Testis (tissue), 3 donors: ENCODE measurements around the gene MAP2K2. TPM values are rescaled to one million over a fixed set of nuclear protein-coding genes. Genes with fewer than 3 reads are reported as not detected.
A peak's percentile ranks its signal among the peaks of the same experiment; 100 is the strongest.
"Not testable (repeated sequence)": the region's sequence is repeated elsewhere in the genome, so short reads cannot be mapped to it uniquely, and the experiment has no call there.

Experiments
- DNase-seq: peaks from one replicate; pipeline ENCODE4 v3.0.0-alpha.2; 2019
- H3K27ac ChIP-seq, 2 donors: fragments of 200-600 bp; sonication (generic); one replicate each; pipeline ENCODE4 v1.5.1; 2019
- H3K27me3 ChIP-seq: fragments of 200-600 bp; sonication (generic); one replicate; pipeline ENCODE4 v1.5.1; 2019
- H3K36me3 ChIP-seq: fragments of 200-600 bp; sonication (generic); one replicate; pipeline ENCODE4 v1.5.1; 2017; ENCODE audit warnings: low read depth; ENCODE audit errors: missing control alignments
- H3K4me1 ChIP-seq: fragments of 200-600 bp; sonication (generic); one replicate; pipeline ENCODE4 v1.5.1; 2019
- H3K4me3 ChIP-seq, 2 donors: fragments of 200-600 bp; sonication (generic); one replicate each; pipeline ENCODE4 v1.5.1; 2017 to 2019
- H3K9me3 ChIP-seq: fragments of 200-600 bp; sonication (generic); one replicate; pipeline ENCODE4 v1.5.1; 2017
- POLR2A ChIP-seq: fragments of 450-650 bp; IDR thresholded peaks from one replicate; pipeline ENCODE4 v1.6.1; 2017; ENCODE audit warnings: antibody characterized with exemption, mild to moderate bottlenecking, moderate library complexity
- WGBS, 2 donors: methylation state at CpG; one replicate each; pipeline ENCODE4 v1.1.5; 2018; 5-methylcytosine and 5-hydroxymethylcytosine counted together
- intact Hi-C: fragments of 100-400 bp; cut with DNase I; formaldehyde crosslinking; loops from one replicate; pipeline ENCODE4 v1.15.1; 2023; ENCODE audit warnings: low total_unique reads
- polyA plus RNA-seq: library from polyadenylated mRNA; stranded (reverse); fragments of 350-450 nt; fragmentation: Illumina TruSeq; extraction: RNeasy Lipid Tissue Mini Kit (QIAGEN cat#74804); gene quantifications from one replicate; pipeline ENCODE4 v1.2.3, GENCODE V29; 2014; ENCODE audit warnings: low read depth, low replicate concordance; ENCODE audit not compliant: insufficient read depth
- total RNA-seq, 2 donors: library from RNA; depleted of rRNA; stranded (reverse); fragments of >200 nt; gene quantifications; one replicate each; pipeline ENCODE4 v1.2.3, GENCODE V29; 2016
- TF ChIP-seq, protein P1 (sequence below), 3 experiments: fragments of 450-650 bp in 2 of 3; fragments of 200-600 bp in 1 of 3; sonication (generic) in 1 of 3; IDR thresholded peaks; one replicate each; pipeline ENCODE4 v1.5.1; 2016 to 2019; ENCODE audit warnings: antibody characterized with exemption in 3 of 3, mild to moderate bottlenecking in 2 of 3, moderate library complexity in 1 of 3

Gene MAP2K2
- total and polyA plus RNA-seq, 3 donors from 2014 or later = 181 to 241 (median 225) TPM

DNA sequence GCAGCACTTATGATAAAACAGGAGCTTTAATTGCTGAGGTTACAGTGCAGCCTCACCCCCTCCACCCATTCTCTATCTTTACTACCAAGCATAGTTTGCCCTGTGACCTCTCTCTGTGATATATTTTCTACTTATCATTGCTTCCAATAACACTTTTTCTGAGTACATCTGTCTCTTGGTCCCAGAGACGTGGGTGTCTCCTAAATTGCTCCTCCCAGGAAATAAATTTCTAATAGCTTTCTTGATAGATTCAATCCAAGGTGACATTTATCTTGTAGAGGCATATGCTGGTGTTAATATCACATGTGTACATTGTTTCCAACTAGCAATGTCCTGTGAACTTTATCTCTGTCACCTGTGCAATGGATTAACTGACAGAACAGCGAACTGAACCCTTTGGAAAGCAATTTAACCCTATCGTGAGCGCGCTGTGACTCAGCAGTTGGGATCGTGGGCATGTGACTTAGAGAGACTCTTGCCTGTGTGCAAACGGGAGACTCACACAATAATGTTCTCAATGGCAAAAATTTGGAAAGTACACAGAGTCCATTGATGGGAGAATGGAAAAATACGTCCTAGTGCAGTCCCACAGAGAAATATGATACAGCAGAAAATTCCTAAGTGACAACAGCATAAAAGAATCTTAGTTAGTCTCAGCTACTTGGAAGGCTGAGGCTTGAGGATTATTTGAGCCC lies 7.0 kb upstream of the MAP2K2 start:
- Histone ChIP-seq H3K4me1 (peaks cover 4% of the 10 kb centered on the region), H3K9me3 (no peaks in the 10 kb centered on the region), H3K27me3 (no peaks in the 10 kb centered on the region), H3K4me3 (no peak overlapping the region), H3K27ac (no peak overlapping the region), H3K36me3 (no peaks in the 10 kb centered on the region)
- no peak for DNase-seq
- intact Hi-C loops = no loop called here
- WGBS, 2 donors = 32 to 44% methylated on average over 8 of the region's 8 CpGs
- TF ChIP-seq, protein P1, sequence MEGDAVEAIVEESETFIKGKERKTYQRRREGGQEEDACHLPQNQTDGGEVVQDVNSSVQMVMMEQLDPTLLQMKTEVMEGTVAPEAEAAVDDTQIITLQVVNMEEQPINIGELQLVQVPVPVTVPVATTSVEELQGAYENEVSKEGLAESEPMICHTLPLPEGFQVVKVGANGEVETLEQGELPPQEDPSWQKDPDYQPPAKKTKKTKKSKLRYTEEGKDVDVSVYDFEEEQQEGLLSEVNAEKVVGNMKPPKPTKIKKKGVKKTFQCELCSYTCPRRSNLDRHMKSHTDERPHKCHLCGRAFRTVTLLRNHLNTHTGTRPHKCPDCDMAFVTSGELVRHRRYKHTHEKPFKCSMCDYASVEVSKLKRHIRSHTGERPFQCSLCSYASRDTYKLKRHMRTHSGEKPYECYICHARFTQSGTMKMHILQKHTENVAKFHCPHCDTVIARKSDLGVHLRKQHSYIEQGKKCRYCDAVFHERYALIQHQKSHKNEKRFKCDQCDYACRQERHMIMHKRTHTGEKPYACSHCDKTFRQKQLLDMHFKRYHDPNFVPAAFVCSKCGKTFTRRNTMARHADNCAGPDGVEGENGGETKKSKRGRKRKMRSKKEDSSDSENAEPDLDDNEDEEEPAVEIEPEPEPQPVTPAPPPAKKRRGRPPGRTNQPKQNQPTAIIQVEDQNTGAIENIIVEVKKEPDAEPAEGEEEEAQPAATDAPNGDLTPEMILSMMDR (IDR thresholded peaks at IDR 0.05) = no peak
- TF ChIP-seq POLR2A = no peak

- 92 to 95% methylated on average over 7 of the region's 7 CpGs for WGBS, 2 donors
- intact Hi-C loops, H3K4me1 ChIP-seq, H3K36me3 ChIP-seq, H3K9me3 ChIP-seq, H3K4me3 ChIP-seq, H3K27me3 ChIP-seq, DNase-seq, H3K27ac ChIP-seq: not testable (repeated sequence)
Measured at GRCh38 chr19:4129050-4129449, 5.1 kb upstream of the MAP2K2 start.

DNA sequence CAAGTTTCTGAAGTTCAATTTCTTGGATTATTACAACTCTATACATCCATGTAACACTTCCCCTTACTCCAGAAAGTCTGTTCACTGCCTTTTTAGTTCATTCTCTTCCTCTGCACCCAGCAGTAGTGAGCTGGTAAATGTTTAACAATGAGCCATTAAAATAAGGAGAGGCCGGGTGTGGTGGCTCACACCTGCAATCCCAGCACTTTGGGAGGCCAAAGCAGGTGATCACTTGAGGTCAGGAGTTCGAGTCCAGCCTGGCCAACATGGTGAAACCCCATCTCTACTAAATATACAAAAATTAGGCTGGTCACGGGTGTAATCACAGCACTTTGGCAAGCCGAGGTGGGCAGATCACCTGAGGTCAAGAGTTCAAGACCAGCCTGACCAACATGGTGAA lies 3.4 kb upstream of the MAP2K2 start:
- H3K4me1 ChIP-seq = peaks cover 13% of the 10 kb centered on the region
- DNase-seq, H3K27ac ChIP-seq, intact Hi-C loops, H3K27me3 ChIP-seq, H3K36me3 ChIP-seq, H3K4me3 ChIP-seq, H3K9me3 ChIP-seq: not testable (repeated sequence)
- 86 to 94% methylated on average over 4 of the region's 4 CpGs for WGBS, 2 donors

DNA sequence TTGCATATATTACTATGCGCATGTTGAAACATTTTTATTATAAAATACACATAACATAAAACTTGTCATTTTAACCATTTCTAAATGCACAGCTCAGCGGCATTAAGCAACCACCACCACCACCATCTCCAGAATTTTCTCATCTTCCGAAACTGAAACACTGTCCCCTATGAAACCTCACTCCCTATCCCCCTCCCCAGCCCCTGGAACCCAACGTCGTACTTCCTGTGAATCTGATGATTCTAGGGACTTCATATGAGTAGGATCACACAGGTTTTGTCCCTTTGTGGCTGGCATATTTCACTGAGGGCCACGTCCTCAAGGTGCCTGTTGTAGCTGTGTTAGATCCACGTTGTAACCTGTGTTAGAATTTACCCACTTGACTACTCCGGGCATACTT lies 716 bp upstream of the MAP2K2 start:
- Histone ChIP-seq H3K9me3 (no peaks in the 10 kb centered on the region), H3K4me3 (peak overlapping the region; percentile 75 to 78), H3K4me1 (peaks cover 10% of the 10 kb centered on the region), H3K27ac (peak overlapping the region in 1 of 2 donors; percentile 51), H3K27me3 (no peaks in the 10 kb centered on the region), H3K36me3 (no peaks in the 10 kb centered on the region)
- intact Hi-C loops = no loop called here
- TF ChIP-seq, protein P1 (IDR thresholded peaks at IDR 0.05) = no peak
- TF ChIP-seq POLR2A = no peak
- 24 to 44% methylated on average over 8 of the region's 8 CpGs for WGBS, 2 donors
- DNase-seq = no peak

DNA sequence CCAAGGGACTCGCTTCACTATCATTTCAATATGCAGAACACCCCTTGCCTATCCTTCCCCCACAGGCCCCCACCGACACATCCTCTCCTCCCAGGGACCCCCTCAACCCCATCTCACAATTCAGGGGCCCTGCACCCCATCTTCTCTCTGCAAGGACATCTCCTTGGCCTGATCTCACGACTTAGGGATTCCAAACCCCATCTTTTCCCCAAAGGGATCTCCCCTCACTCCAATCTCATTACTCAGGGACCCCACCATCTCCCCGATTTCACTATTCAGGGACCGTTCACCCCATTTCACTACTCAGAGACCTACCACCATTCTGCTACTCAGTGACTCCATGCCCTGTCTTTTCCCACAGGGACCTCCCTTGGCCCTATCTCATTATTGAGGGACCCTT lies 1.4 kb downstream of the MAP2K2 start:
- DNase-seq = no peak
- peaks cover 10% of the 10 kb centered on the region for H3K4me1 ChIP-seq
- no peak overlapping the region for H3K27ac ChIP-seq
- no peaks in the 10 kb centered on the region for H3K36me3 ChIP-seq
- intact Hi-C loops = no loop called here
- TF ChIP-seq POLR2A = no peak
- TF ChIP-seq, protein P1 (IDR thresholded peaks at IDR 0.05) = no peak
- H3K27me3 ChIP-seq = no peaks in the 10 kb centered on the region
- WGBS, 2 donors = 53 to 69% methylated on average over 4 of the region's 5 CpGs
- no peaks in the 10 kb centered on the region for H3K9me3 ChIP-seq
- no peak overlapping the region for H3K4me3 ChIP-seq

DNA sequence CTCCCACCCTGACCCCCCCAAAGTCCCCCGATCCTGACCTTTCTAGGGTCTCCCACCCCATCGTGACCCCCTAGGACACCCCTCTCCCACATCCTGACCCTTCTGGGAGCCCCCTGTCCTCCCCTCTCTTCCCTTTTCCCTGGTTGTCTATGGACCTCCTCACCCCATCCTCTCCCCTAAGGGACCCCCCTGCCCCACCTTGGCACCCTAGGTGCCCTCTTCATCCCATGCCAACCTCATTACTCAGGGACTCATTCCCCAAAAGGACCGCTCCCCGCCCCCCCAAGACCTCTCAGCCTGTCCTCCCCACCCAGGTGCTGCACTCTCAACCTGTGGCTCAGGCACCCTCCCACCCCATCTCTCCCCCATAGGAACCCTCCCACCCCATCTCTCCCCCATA lies 2.1 kb downstream of the MAP2K2 start:
- 95 to 98% methylated on average over 4 of the region's 4 CpGs for WGBS, 2 donors
- H3K4me3 ChIP-seq = no peak overlapping the region

More for the DNA sequence above, 2.1 kb downstream of the MAP2K2 start:
- Histone ChIP-seq H3K27me3 (no peaks in the 10 kb centered on the region), H3K27ac (no peak overlapping the region), H3K9me3 (no peaks in the 10 kb centered on the region), H3K36me3 (no peaks in the 10 kb centered on the region), H3K4me1 (peaks cover 10% of the 10 kb centered on the region)
- intact Hi-C loops = no loop called here
- DNase-seq = no peak
- TF ChIP-seq POLR2A = no peak
- TF ChIP-seq, protein P1 (IDR thresholded peaks at IDR 0.05) = no peak
